Peyer's patch (tissue), 4 donors: Measurements from ENCODE around the gene ZBTB3.

Experiments
- CTCF ChIP-seq, 6 experiments: fragments of 450-650 bp in 4 of 6; fragments of 200-600 bp in 2 of 6; sonication (generic) in 1 of 6; IDR thresholded peaks; one replicate each; pipeline ENCODE4 v1.5.1; 2017 to 2019; ENCODE audit warnings: antibody characterized with exemption in 6 of 6, mild to moderate bottlenecking in 3 of 6, moderate library complexity in 1 of 6
- POLR2A ChIP-seq, 2 donors: fragments of 450-650 bp; IDR thresholded peaks; one replicate each; pipeline ENCODE4 v1.5.1; 2017; ENCODE audit warnings: antibody characterized with exemption in 2 of 2, mild to moderate bottlenecking in 2 of 2, moderate library complexity in 2 of 2

- no peak for TF ChIP-seq CTCF (IDR thresholded peaks at IDR 0.05)
- TF ChIP-seq POLR2A (IDR thresholded peaks at IDR 0.05): no peak
These were observed 51.7 kb downstream of the ZBTB3 start for GRCh38 chr11:62702246-62702645.
